ENCODE measurements around the gene THSD7B.

DNA sequence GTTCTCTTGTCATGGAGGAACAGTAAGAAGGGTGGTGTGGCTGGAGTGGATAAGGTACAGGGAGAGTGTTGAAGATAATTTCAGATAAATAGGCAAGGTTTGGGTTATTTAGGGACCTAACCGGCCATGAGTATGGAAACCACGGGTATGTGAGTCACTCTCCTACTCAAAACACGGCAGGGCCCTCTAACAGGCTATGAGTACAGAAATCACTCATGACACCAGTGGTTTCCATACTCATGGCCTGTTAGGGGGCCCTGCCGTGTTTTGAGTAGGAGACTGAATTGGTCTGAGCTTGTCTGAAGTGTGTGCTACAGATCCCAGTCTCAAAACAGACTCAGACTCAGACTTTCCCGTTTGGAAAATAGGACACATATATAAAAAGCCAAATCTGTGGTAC lies 770.6 kb downstream of the THSD7B start:
- TF ChIP-seq EZH2 (IDR thresholded peaks at IDR 0.05) (no peak), POLR2AphosphoS5 (IDR thresholded peaks at IDR 0.05; ENCODE audit: borderline replicate concordance, low read depth, low read length) (no peak)
